TTC549 (cell line): ENCODE results near the gene COL26A1.
"Not testable (repeated sequence)": the region's sequence is repeated elsewhere in the genome, so short reads cannot be mapped to it uniquely, and the experiment has no call there.

ENCODE experiments used
- FAIRE-seq: peaks from 2 replicates; lab custom pipeline; 2012; peaks lifted over from hg19 to GRCh38; lab: Jason Lieb, UNC

COL26A1 gene

DNA sequence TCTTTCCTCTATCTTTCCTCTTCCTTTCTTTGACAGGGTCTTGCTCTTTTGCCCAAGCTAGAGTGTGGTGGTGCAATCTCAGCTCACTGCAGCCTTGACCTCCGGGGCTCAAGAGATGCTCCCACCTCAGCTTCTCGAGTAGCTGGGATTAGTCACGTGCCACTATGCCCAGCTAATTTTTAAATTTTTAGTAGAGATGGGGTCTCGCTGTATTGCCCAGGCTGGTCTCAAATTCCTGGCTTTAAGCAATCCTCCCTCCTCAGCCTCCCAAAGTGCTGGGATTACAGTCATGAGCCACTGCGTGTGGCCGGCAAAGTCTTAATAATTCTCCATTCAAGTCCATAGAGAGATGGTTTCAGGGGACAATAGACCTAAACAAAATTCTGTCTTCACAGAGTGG lies 40.2 kb downstream of the COL26A1 start:
- FAIRE-seq, result no peak

GRCh38 chr7:101405474-101406067 lies 42.9 kb downstream of the COL26A1 start:
- FAIRE-seq, result no peak

DNA sequence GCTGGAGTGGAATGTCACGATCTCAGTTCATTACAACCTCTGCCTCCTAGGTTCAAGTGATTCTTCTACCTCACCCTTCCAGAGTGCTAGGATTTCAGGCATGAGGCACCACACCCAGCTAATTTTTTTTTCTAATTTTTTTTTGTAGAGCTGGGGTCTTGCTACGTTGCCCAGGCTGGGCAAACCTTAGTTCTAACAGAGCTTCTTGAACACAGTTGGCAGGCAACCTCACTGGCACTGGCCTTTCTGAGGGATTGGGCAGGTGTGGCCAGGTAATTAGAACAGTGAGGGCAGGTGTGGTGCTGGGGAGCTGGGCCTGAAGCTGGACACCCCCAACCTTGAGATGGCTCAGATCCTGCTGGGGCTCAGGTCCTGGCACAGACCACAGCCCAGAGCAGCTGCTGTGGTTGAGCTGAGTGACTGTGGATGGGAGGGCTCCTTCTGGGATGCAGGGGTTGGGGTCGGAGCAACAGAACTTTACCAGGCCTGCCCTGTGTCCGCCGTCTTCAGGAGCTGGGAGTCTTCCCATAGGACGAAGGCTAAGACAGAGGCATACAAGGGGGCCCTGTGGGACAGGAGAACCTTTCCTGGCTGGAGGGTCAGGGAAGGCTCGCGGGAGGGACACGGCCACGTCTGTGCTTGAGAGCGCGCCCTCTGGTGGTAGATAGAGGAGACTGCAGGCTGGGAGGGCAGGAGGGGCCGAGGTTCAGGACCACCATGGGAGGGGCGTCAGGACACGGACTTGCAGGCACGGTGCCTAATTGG lies 48.2 kb downstream of the COL26A1 start:
- FAIRE-seq, result no peak

DNA sequence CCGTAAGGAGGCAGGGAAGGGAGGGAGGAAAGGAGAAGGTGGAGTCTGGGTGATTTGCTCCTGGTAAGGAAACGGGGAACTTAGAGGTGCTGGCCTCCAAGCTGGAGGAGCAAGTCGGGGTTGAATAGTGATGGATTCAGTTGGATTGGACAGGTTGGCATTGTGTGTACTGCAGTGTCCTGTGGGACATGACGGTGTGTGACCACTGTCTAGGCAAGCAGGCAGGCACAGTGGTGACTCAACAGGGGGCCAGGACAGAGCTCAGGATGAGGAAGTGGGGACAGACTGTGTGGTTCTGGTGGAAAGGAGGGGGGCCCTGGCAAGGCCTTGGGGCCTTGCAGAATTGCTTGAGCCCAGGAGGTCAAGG lies 48.8 kb downstream of the COL26A1 start:
- no peak for FAIRE-seq

- FAIRE-seq, result no peak
Measured at GRCh38 chr7:101412976-101413375, 50.3 kb downstream of the COL26A1 start.

DNA sequence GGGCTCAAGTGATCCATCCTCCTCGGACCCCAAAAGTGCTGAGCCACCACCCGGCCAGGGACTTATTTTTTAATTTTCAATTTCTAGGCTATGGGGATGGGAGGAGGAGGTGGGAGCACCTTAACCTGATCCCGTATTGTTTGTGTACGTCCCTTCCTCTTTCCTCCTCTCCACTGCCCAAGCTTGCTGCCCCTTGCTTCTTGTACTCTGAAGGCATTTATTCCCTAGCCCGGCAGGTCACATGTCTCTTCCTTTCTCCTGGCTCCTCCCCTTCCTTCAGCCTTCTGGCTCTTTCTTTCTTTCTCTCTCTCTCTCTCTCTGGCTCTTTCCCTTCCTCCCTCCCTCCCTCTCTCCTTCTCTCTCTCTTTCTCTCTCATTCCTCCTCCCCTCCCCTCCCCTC lies 56.0 kb downstream of the COL26A1 start:
- FAIRE-seq, result no peak

- FAIRE-seq, result no peak
Measured at GRCh38 chr7:101419831-101420230, 57.2 kb downstream of the COL26A1 start.

GRCh38 chr7:101420436-101420835 lies 57.8 kb downstream of the COL26A1 start:
- no peak for FAIRE-seq

DNA sequence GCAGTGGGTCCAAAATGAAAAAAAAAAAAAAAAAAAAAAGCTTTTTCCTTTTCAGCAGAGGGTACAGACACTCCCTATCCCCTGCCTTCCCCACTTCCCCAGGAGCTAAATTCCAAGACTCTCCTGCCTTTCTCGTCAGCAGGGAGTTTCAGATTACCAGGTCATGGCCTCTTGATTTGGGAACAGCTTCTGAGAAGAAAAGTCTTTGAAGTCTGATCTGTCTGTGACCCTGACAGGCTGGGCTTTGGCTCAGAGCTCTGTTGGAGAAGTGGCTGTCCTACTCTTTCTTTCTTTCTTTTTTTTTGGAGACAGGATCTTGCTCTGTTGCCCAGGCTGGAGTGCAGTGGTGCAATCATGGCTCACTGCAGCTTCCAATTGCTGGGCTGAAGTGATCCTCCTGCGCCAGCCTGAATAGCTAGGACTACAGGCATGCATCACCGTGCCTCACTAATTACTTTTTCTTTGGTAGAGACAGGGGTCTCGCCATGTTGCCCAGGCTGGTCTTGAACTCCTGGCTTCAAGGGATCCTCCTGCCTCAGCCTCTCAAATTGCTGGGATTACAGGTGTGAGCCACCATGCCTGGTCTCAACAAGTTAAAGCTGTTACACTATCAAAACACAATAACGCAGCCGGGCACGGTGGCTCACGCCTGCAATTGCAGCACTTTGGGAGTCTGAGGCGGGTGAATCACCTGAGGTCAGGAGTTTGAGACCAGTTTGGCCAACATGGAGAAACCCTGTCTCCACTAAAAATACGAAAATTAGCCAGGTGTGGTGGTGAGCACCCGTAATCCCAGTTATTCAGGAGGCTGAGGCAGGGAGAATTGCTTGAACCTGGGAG lies 59.9 kb downstream of the COL26A1 start:
- no peak for FAIRE-seq

DNA sequence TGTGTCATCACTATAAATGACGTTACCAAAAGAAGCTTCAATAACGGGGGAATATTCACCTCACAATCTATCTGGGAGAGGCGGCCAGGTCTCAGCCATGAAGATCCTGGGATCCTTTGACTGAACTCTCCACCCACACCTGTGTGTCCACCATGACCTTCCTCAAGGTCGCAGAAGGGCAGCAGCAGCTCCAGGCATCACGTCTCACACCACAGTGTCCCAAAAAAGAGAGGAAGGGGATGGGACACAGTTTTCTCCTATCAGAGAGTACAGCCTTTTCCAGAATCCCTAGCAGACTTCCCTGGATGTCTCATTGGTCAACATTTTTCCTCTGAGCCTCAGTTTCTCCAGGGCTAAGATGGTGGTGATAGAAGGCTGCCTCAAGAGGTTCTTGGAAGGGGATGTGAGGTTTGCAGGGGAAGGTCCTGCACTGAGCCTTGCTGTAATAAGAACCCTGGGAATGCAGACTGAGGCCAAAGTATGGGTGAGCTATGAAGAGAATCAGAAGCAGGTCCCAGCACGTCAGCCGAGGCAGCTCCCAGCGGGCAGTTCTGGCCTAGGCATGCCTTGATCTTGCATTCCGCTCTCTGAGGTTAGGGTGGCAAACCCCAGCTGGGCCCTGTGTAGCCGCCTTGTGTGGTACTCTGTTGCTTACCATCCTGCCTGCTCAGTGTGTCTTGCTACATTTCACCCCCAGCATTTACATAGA lies 63.8 kb downstream of the COL26A1 start:
- FAIRE-seq, result no peak

DNA sequence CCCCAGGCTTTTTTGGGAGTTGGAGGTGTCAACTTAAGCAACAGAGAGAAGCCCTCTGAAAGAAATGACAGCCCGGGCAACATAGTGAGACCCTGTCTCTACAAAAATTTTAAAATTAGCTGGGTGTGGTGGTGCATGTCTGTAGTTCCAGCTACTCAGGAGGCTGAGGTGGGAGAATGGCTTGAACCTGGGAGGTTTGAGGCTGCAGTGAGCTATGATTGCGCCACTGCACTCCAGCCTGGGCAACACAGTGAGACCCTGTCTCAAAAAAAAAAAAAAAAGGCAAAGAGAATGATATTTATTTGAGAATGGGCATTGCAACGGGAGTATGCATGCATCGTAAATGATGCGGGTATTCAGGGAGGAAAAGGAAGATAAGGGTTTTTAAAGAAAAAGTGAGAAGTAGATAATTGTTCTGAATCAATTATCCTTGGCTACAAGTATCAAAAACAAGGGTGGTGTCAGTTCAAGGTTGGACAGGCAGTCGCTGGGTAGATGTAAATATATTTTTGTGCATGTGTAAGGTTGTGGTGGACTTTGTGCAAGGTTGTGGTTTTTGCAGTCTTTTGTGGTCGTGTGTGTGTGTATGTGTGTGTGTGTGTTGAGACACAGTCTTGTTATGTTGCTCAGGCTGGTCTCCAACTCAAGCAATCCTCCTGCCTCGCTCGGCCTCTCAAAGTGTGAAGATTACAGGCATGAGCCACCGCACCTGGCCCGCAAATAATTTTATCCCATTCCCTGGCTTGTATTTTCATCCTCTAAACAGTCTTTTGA lies 65.6 kb downstream of the COL26A1 start:
- no peak for FAIRE-seq

DNA sequence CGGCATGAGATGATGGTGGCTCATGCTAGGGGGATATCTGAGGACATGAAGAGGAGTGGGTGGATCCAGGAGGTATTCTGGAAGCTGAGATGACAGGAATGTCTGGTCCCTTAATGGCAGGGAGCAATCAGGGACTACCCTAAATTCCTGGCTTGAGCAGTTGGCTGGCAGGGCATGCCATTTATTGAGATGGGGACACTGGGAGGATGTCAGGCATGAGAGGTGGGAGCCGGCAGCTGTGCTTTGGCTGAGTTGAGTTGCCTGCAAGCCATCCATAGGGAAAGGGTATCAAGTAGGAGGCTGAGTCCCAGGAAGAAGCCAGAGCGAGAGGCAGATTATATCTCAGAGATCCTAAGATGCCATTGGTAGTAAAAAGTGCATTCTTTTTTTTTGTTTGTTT lies 69.6 kb downstream of the COL26A1 start:
- no peak for FAIRE-seq

GRCh38 chr7:101433688-101434087 lies 71.0 kb downstream of the COL26A1 start:
- no peak for FAIRE-seq

DNA sequence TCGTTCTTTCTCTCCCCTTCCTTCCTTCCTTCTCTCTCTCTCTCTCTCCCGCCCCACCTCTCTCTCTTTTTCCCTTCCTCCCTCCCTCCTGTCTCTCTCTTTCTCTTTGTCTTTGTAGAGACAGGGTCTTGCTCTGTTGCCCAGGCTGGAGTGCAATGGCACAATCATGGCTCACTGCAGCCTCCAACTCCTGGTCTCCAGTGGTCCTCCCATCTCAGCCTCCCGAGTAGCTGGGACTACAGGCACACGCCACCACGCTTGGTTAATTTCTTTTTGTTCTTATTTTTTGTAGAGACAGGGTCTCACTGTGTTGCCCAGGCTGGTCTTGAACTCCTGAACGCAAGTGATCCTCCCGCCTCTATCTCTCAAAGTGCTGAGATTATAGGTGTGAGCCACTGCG lies 71.5 kb downstream of the COL26A1 start:
- not testable (repeated sequence) for FAIRE-seq

GRCh38 chr7:101435461-101436220 lies 73.0 kb downstream of the COL26A1 start:
- no peak for FAIRE-seq

DNA sequence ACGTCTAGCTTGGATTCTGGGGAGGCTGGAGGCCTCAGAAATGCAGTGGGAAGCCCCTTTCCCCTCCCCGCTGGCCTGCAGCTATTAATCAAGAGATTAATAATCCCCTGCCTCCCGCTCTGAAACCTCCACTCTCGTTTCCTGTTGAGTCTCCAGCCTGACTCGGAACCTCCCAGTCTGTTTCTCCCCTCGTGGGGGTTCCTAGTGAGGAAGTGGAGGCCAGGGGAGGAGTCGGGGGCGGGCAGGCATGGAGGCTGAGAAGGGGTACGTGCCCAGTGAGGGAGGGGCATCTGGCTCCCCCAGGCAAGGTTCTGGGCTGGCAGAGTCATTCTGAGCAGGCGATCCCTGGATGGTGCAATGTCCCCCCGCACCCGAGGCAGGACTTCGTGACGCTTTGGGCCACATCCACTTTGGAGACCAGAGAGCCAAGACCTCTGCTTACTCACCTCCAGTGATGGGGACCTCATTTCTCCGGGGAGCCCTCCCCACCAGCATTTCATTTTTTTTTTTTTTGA lies 73.6 kb downstream of the COL26A1 start:
- no peak for FAIRE-seq

GRCh38 chr7:101436857-101437576 lies 74.3 kb downstream of the COL26A1 start:
- no peak for FAIRE-seq

DNA sequence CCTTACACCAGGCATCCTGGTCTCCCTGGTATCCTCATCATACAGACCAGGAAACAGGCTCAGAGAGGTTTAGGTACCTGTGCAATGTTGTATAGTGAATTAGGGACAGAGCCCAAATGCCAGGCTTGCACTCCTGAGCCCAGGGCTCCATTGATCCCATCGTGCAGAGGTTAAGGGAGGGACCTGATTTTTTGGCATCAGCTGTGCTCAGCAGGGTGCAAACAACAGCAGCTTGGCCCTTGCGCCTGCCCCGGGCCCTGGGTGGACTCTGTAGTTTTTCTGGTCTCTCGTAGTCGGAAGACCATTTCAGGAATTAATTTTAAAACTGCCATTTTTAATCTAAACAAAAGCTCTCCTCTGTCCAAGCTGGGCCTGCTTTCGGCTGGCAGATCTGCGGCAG lies 79.2 kb downstream of the COL26A1 start:
- FAIRE-seq, result no peak

DNA sequence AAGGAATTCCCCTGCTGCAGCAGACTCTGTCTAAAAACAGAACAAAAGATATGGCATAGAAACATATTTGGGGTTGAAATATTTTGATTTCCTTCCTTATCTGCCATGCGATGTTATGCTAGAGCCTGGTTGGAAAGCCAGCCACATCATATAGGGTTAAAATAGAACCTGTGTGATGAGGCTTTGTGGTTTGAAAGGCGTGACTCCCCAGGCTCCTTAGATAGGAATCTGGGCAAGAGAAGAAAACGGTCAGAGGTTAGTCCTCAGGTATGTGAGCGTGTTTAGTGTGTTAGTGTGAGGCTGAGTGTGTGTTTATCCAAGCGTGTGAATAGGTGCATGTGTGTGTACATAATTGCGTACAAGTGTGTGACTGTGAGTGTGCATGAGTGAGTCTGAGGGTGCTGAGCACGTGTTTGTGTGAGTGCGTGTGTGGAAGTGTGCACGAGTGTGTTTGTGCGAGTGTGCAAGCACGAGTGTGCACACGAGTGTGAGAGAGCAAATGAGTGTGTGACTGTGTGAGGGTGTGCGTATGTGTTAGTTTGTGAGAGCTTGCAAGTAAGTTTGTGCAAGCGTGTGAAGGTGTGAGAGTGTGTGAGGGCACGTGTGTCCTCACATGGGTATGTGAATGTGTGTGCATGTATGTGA lies 79.9 kb downstream of the COL26A1 start:
- FAIRE-seq, result no peak

- FAIRE-seq, result no peak
Measured at GRCh38 chr7:101450064-101450463, 87.4 kb downstream of the COL26A1 start.
